Measurements from ENCODE around the gene BAG1.
A peak's percentile ranks its signal among the peaks of the same experiment; 100 is the strongest.

BAG1 gene

GRCh38 chr9:33242609-33243134 is 21.8 kb downstream of the BAG1 start:
- no peak for DNase-seq (ENCODE audit: low spot score)

GRCh38 chr9:33241298-33241697 is 23.2 kb downstream of the BAG1 start:
- no peak for DNase-seq (ENCODE audit: low spot score)

- no peak for DNase-seq (ENCODE audit: low spot score)
Measured at GRCh38 chr9:33239921-33240320, 24.6 kb downstream of the BAG1 start, which contains the start of gene SPINK4. SPINK4 (plus strand) TSS chr9:33240167; CDS start chr9:33240209, 42 bp downstream.

GRCh38 chr9:33236571-33236970 is 27.9 kb downstream of the BAG1 start:
- DNase-seq (ENCODE audit: low spot score), result no peak

- DNase-seq (ENCODE audit: low spot score), result no peak
Measured at GRCh38 chr9:33234511-33235467, 29.7 kb downstream of the BAG1 start.

- DNase-seq (ENCODE audit: low spot score), result peak; percentile 73
Measured at GRCh38 chr9:33233626-33234342, 30.7 kb downstream of the BAG1 start.

- no peak for DNase-seq (ENCODE audit: low spot score)
Measured at GRCh38 chr9:33232815-33233214, 31.7 kb downstream of the BAG1 start.

GRCh38 chr9:33231623-33231942 is 32.9 kb downstream of the BAG1 start:
- no peak for DNase-seq (ENCODE audit: low spot score)

GRCh38 chr9:33230756-33231622 is 33.5 kb downstream of the BAG1 start:
- DNase-seq (ENCODE audit: low spot score), result no peak

GRCh38 chr9:33229359-33230114 is 35.0 kb downstream of the BAG1 start:
- DNase-seq (ENCODE audit: low spot score), result no peak

- DNase-seq (ENCODE audit: low spot score), result no peak
Measured at GRCh38 chr9:33228606-33229005, 35.9 kb downstream of the BAG1 start.

GRCh38 chr9:33227741-33228140 is 36.8 kb downstream of the BAG1 start:
- DNase-seq (ENCODE audit: low spot score), result no peak

GRCh38 chr9:33227008-33227398 is 37.5 kb downstream of the BAG1 start:
- DNase-seq (ENCODE audit: low spot score), result no peak

- DNase-seq (ENCODE audit: low spot score), result peak; percentile 78
Measured at GRCh38 chr9:33225319-33226147, 39.0 kb downstream of the BAG1 start.

- DNase-seq (ENCODE audit: low spot score), result no peak
Measured at GRCh38 chr9:33223696-33224095, 40.8 kb downstream of the BAG1 start.

- DNase-seq (ENCODE audit: low spot score), result no peak
Measured at GRCh38 chr9:33222031-33222430, 42.5 kb downstream of the BAG1 start.

GRCh38 chr9:33221568-33221884 is 43.0 kb downstream of the BAG1 start:
- DNase-seq (ENCODE audit: low spot score), result no peak

- no peak for DNase-seq (ENCODE audit: low spot score)
Measured at GRCh38 chr9:33220681-33221567, 43.6 kb downstream of the BAG1 start.

- DNase-seq (ENCODE audit: low spot score), result no peak
Measured at GRCh38 chr9:33211695-33212393, 52.7 kb downstream of the BAG1 start.

All from cerebellar cortex (tissue), 1 donor.